PC-3 (cell line): ENCODE results near the gene CRY1. TPM values are rescaled to one million over a fixed set of nuclear protein-coding genes. Genes with fewer than 3 reads are reported as not detected.

Experiments used
- ATAC-seq: fragments of 200-7000 bp; cut with Tn5 transposase; 2 replicates; pipeline ENCODE4 v1.9.1; 2020; ENCODE audit warnings: mild to moderate bottlenecking, moderate library complexity
- BruUV-seq: library from RNA; stranded (reverse); fragments of 400-500 nt; replicated peaks from 2 replicates; lab custom pipeline; 2021; lab: Mats Ljungman, UMichigan
- CTCF ChIA-PET: fragments of 300-600 bp; sonication (Branson Sonifier 250); formaldehyde crosslinking; loops from one replicate; lab custom pipeline; 2022; ENCODE audit warnings: antibody characterized with exemption; lab: Charles Lee
- POLR2A ChIA-PET: fragments of 300-600 bp; sonication (Branson Sonifier 250); formaldehyde crosslinking; loops from one replicate; lab custom pipeline; 2022; ENCODE audit warnings: antibody characterized with exemption; ENCODE audit not compliant: unreplicated experiment; lab: Charles Lee
- DNase-seq: peaks from one replicate; pipeline ENCODE4 v3.0.0-alpha.2; 2015
- H2AFZ ChIP-seq: fragments of 300-600 bp; sonication (generic); 2 replicates; pipeline ENCODE4 v1.6.0; 2016; ENCODE audit warnings: antibody characterized with exemption, low read length
- H3F3A ChIP-seq: fragments of 300-600 bp; sonication (generic); one replicate; pipeline ENCODE4 v1.6.0; 2017; ENCODE audit warnings: antibody characterized with exemption, low read length, control low read depth, mild to moderate bottlenecking; ENCODE audit not compliant: unreplicated experiment
- H3K27ac ChIP-seq: fragments of 300-600 bp; sonication (generic); 2 replicates; pipeline ENCODE4 v1.5.1; 2016; ENCODE audit warnings: mild to moderate bottlenecking, low read length
- H3K27me3 ChIP-seq: fragments of 300-600 bp; sonication (generic); 2 replicates; pipeline ENCODE4 v1.6.1; 2016; ENCODE audit warnings: low read length, mixed read lengths
- H3K36me3 ChIP-seq: fragments of 300-600 bp; sonication (generic); 2 replicates; pipeline ENCODE4 v1.6.1; 2016; ENCODE audit warnings: low read depth, mixed run types, low read length, mixed read lengths
- H3K4me1 ChIP-seq: fragments of 300-600 bp; sonication (generic); 2 replicates; pipeline ENCODE4 v1.5.1; 2016; ENCODE audit warnings: low read length; ENCODE audit not compliant: insufficient read depth
- H3K4me2 ChIP-seq: fragments of 300-600 bp; sonication (generic); 2 replicates; pipeline ENCODE4 v1.6.0; 2016; ENCODE audit warnings: low read length
- H3K4me3 ChIP-seq: fragments of 300-600 bp; sonication (generic); 2 replicates; pipeline ENCODE4 v1.5.1; 2016; ENCODE audit warnings: mild to moderate bottlenecking, low read length, mixed read lengths
- H3K79me2 ChIP-seq: fragments of 300-600 bp; sonication (generic); 2 replicates; pipeline ENCODE4 v1.6.1; 2017; ENCODE audit warnings: low read length, mixed read lengths
- H3K9ac ChIP-seq: fragments of 300-600 bp; sonication (generic); 2 replicates; pipeline ENCODE4 v1.6.0; 2016; ENCODE audit warnings: mild to moderate bottlenecking, low read length
- H3K9me2 ChIP-seq: fragments of 300-600 bp; sonication (generic); replicated peaks from 2 replicates; pipeline ENCODE4 v1.6.1; 2016; ENCODE audit warnings: mixed run types, low read length, mixed read lengths
- H3K9me3 ChIP-seq: fragments of 300-600 bp; sonication (generic); 2 replicates; pipeline ENCODE4 v1.6.1; 2016; ENCODE audit warnings: low read length, mixed read lengths
- H4K20me1 ChIP-seq: fragments of 300-600 bp; sonication (generic); 2 replicates; pipeline ENCODE4 v1.6.1; 2016; ENCODE audit warnings: low read length, mixed read lengths
- CTCF ChIP-seq: fragments of 300-600 bp; sonication (generic); conservative IDR thresholded peaks from 2 replicates; pipeline ENCODE4 v1.5.1; 2017; ENCODE audit warnings: antibody characterized with exemption, low read depth, mild to moderate bottlenecking, low read length
- EZH2 ChIP-seq: fragments of 300-600 bp; sonication (generic); IDR thresholded peaks from one replicate; pipeline ENCODE4 v1.6.1; 2017; ENCODE audit warnings: antibody characterized with exemption, mild to moderate bottlenecking, low read length; ENCODE audit not compliant: unreplicated experiment
- EZH2phosphoT487 ChIP-seq: fragments of 300-600 bp; sonication (generic); IDR thresholded peaks from 2 replicates; pipeline ENCODE4 v1.6.1; 2018; ENCODE audit warnings: mild to moderate bottlenecking, antibody characterized with exemption, low read length, borderline replicate concordance
- intact Hi-C: fragments of 100-400 bp; cut with micrococcal nuclease; formaldehyde crosslinking; loops from 2 replicates; pipeline ENCODE4 v1.9.0; 2023
- total RNA-seq: library from RNA; depleted of rRNA; stranded (reverse); fragments of >200 nt; gene quantifications from 2 replicates; pipeline ENCODE4 v1.2.3, GENCODE V29; 2014

The CRY1 gene
- total RNA-seq, 1 experiment from 2014 or later = 32.0 TPM

GRCh38 chr12:107088912-107089311 lies 4.4 kb downstream of the CRY1 start:
- no peak overlapping the region for H2AFZ ChIP-seq
- H4K20me1 ChIP-seq = peaks cover 35% of the 10 kb centered on the region
- BruUV-seq = no TSS peak
- H3K79me2 ChIP-seq = peaks cover 71% of the 10 kb centered on the region
- no peaks in the 10 kb centered on the region for H3K9me2 ChIP-seq
- TF ChIP-seq CTCF = no peak
- TF ChIP-seq EZH2phosphoT487 = no peak
- TF ChIP-seq EZH2 = no peak
- H3K9me3 ChIP-seq = no peaks in the 10 kb centered on the region
- H3K4me2 ChIP-seq = no peak overlapping the region
- CTCF ChIA-PET = no interaction called here
- no peaks in the 10 kb centered on the region for H3K36me3 ChIP-seq
- ATAC-seq = no peak
- DNase-seq = no peak
- no peaks in the 10 kb centered on the region for H3F3A ChIP-seq
- no peaks in the 10 kb centered on the region for H3K27me3 ChIP-seq
- H3K4me3 ChIP-seq = no peak overlapping the region
- H3K27ac ChIP-seq = no peak overlapping the region
- no peak overlapping the region for H3K9ac ChIP-seq
- POLR2A ChIA-PET = no interaction called here
- peaks cover 17% of the 10 kb centered on the region for H3K4me1 ChIP-seq
- intact Hi-C loops = no loop called here

- TF ChIP-seq EZH2phosphoT487 (no peak), EZH2 (no peak), CTCF (no peak)
- Histone ChIP-seq H4K20me1 (peaks cover 29% of the 10 kb centered on the region), H3F3A (no peaks in the 10 kb centered on the region), H3K4me3 (no peak overlapping the region), H3K36me3 (no peaks in the 10 kb centered on the region), H3K4me2 (no peak overlapping the region), H2AFZ (no peak overlapping the region), H3K79me2 (peaks cover 67% of the 10 kb centered on the region), H3K9me2 (no peaks in the 10 kb centered on the region), H3K9ac (no peak overlapping the region), H3K27me3 (no peaks in the 10 kb centered on the region), H3K27ac (no peak overlapping the region), H3K9me3 (no peaks in the 10 kb centered on the region), H3K4me1 (peaks cover 11% of the 10 kb centered on the region)
- BruUV-seq = no TSS peak
- POLR2A ChIA-PET = no interaction called here
- ATAC-seq (no peak), DNase-seq (no peak)
- intact Hi-C loops = no loop called here
- CTCF ChIA-PET = no interaction called here
Observed at GRCh38 chr12:107086314-107086713, 7.0 kb downstream of the CRY1 start.

- CTCF ChIA-PET = no interaction called here
- no peak overlapping the region for H3K4me2 ChIP-seq
- H3K27ac ChIP-seq = no peak overlapping the region
- DNase-seq (no peak), ATAC-seq (no peak)
- TF ChIP-seq CTCF (no peak), EZH2phosphoT487 (no peak), EZH2 (no peak)
- BruUV-seq = no TSS peak
- no peaks in the 10 kb centered on the region for H3F3A ChIP-seq
- POLR2A ChIA-PET = no interaction called here
- no peaks in the 10 kb centered on the region for H3K9me3 ChIP-seq
- intact Hi-C loops = no loop called here
- H3K79me2 ChIP-seq = peaks cover 47% of the 10 kb centered on the region
- no peaks in the 10 kb centered on the region for H3K27me3 ChIP-seq
- H3K9ac ChIP-seq = no peak overlapping the region
- H3K36me3 ChIP-seq = no peaks in the 10 kb centered on the region
- peaks cover 12% of the 10 kb centered on the region for H3K4me1 ChIP-seq
- peaks cover 29% of the 10 kb centered on the region for H4K20me1 ChIP-seq
- no peak overlapping the region for H3K4me3 ChIP-seq
- no peak overlapping the region for H2AFZ ChIP-seq
- H3K9me2 ChIP-seq = no peaks in the 10 kb centered on the region
Observed at GRCh38 chr12:107081778-107082177, 11.6 kb downstream of the CRY1 start.
